Activated B cell treated with CpG ODN at 0.5 μM for 24 hours (primary cell): ENCODE results near the gene BTBD7. TPM values are rescaled to one million over a fixed set of nuclear protein-coding genes. Genes with fewer than 3 reads are reported as not detected.
"Not testable (repeated sequence)": the region's sequence is repeated elsewhere in the genome, so short reads cannot be mapped to it uniquely, and the experiment has no call there.

ENCODE experiments used
- ATAC-seq: fragments of 200-7000 bp; cut with Tn5 transposase; one replicate; pipeline ENCODE4 v1.10.0; 2021; ENCODE audit warnings: low read depth, mild to moderate bottlenecking, moderate library complexity
- CTCF ChIA-PET: fragments of 350-600 bp; sonication (Branson Sonifier 250); formaldehyde crosslinking; loops from one replicate; lab custom pipeline; 2021; ENCODE audit warnings: antibody characterized with exemption; lab: Charles Lee
- POLR2A ChIA-PET: fragments of 350-600 bp; sonication (Branson Sonifier 250); formaldehyde crosslinking; loops from one replicate; lab custom pipeline; 2021; ENCODE audit warnings: antibody characterized with exemption; lab: Charles Lee
- DNase-seq: peaks from one replicate; pipeline ENCODE4 v3.0.0; 2022
- H3K27ac Mint-ChIP-seq: one replicate; pipeline ENCODE4 v1.8.0; 2020; ENCODE audit warnings: mixed read lengths
- H3K27me3 Mint-ChIP-seq: one replicate; pipeline ENCODE4 v1.8.0; 2021; ENCODE audit warnings: mixed read lengths
- H3K36me3 Mint-ChIP-seq: one replicate; pipeline ENCODE4 v1.8.0; 2021; ENCODE audit warnings: low read depth, mixed read lengths
- H3K4me1 Mint-ChIP-seq: one replicate; pipeline ENCODE4 v1.8.0; 2021; ENCODE audit warnings: mixed read lengths
- H3K4me3 Mint-ChIP-seq: one replicate; pipeline ENCODE4 v1.8.0; 2020; ENCODE audit warnings: mild to moderate bottlenecking, mixed read lengths
- H3K9me3 Mint-ChIP-seq: one replicate; pipeline ENCODE4 v1.8.0; 2020; ENCODE audit warnings: mixed read lengths
- intact Hi-C: fragments of 100-400 bp; cut with micrococcal nuclease; formaldehyde crosslinking; loops from one replicate; pipeline ENCODE4 v1.15.1; 2024
- total RNA-seq: library from RNA; stranded (reverse); gene quantifications from 2 replicates; pipeline ENCODE4 v1.2.3, GENCODE V29; 2022
- TF ChIP-seq, protein P1 (sequence below): fragments of 200-600 bp; IDR thresholded peaks from one replicate; pipeline ENCODE4 v1.8.0; 2022; ENCODE audit warnings: antibody characterized with exemption, mild to moderate bottlenecking

BTBD7 gene
- total RNA-seq, 1 donor from 2014 or later: 41.2 TPM

DNA sequence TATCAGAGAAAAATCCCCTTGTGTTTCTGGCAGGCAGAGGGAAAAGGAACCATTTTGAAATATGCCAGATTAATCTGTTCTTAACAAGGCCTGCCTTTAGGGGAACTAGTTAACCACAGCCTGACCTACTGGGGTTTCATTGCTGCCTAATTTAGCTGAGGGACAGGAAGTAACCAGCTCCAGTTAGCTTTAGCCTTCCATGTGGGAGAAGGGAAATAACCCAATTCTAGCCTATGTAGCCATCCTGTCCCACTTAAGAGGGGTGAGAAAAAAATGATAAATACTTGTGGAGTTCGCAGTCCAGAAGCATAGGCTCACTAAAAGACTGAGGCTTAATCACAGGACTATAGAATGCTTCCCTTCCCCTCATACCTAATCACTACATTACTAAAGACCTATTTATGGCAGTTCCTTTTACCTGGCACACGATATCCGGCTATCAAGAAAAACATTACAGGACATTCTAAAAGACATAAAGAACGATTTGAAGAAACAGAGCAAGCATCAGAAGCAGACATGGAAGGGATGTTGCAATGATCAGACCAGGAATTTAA lies 37.0 kb upstream of the BTBD7 start:
- CTCF ChIA-PET: interaction anchor here (1.0 to 1.2 kb wide), 2 partner anchors 12 to 13 kb away, joined by 3 read pairs; no protein-coding TSS in a partner anchor
- peak overlapping the region; percentile 52 for H3K4me3 Mint-ChIP-seq
- intact Hi-C loops: no loop called here
- H3K4me1 Mint-ChIP-seq: peaks cover 49% of the 10 kb centered on the region
- H3K27ac Mint-ChIP-seq: peak overlapping the region; percentile 82
- peaks cover 21% of the 10 kb centered on the region for H3K9me3 Mint-ChIP-seq
- no peaks in the 10 kb centered on the region for H3K27me3 Mint-ChIP-seq
- peaks cover 8% of the 10 kb centered on the region for H3K36me3 Mint-ChIP-seq
- DNase-seq: no peak
- ATAC-seq: peak; percentile 91
- POLR2A ChIA-PET: interaction anchor here (0.6 to 1.5 kb wide), 3 partner anchors 10 to 104 kb away, joined by 3 to 9 read pairs (median 3); partner anchors contain the start of gene BTBD7
- TF ChIP-seq, protein P1, sequence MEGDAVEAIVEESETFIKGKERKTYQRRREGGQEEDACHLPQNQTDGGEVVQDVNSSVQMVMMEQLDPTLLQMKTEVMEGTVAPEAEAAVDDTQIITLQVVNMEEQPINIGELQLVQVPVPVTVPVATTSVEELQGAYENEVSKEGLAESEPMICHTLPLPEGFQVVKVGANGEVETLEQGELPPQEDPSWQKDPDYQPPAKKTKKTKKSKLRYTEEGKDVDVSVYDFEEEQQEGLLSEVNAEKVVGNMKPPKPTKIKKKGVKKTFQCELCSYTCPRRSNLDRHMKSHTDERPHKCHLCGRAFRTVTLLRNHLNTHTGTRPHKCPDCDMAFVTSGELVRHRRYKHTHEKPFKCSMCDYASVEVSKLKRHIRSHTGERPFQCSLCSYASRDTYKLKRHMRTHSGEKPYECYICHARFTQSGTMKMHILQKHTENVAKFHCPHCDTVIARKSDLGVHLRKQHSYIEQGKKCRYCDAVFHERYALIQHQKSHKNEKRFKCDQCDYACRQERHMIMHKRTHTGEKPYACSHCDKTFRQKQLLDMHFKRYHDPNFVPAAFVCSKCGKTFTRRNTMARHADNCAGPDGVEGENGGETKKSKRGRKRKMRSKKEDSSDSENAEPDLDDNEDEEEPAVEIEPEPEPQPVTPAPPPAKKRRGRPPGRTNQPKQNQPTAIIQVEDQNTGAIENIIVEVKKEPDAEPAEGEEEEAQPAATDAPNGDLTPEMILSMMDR: no peak

DNA sequence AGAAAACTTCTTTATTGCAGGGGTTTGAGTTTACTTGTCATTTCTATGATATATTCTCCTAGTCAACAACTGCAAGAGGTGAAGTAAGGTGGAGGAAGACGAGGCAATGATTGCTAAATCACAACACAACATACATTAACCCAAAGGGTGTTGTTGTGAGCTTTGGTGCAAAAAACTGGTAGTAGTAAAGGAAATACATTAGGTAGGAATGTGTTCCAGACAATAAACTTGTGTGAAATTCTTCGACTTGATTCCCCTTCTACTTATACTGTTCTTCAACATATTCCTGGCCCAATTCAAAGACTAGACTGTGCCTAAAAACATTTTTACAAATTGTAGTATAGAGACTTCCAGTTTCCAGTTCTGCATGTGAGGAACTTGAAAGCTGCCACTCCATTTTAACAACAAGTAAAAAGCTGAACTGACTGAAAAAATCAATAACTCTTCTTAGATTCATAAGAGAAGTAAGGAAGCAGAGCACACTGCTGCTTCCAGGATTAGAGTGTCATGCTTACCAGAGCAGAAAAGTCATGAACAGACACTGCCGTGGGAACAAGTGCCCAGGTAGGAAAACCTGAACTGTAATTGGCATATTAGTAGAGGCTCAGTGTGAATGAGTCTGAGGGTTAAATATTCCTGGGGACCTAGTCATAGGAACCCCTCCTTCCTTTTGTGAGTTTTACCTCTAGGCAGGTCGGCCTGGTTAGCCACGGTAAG lies 36.3 kb upstream of the BTBD7 start:
- POLR2A ChIA-PET: interaction anchor here (0.6 to 1.5 kb wide), 5 partner anchors 11 to 174 kb away, joined by 3 to 9 read pairs (median 3); partner anchors contain the start of gene BTBD7
- TF ChIP-seq, protein P1: no peak
- Mint-ChIP-seq H3K9me3 (peaks cover 21% of the 10 kb centered on the region), H3K27ac (peak overlapping the region; percentile 82), H3K36me3 (peaks cover 8% of the 10 kb centered on the region), H3K4me1 (peaks cover 46% of the 10 kb centered on the region), H3K27me3 (no peaks in the 10 kb centered on the region), H3K4me3 (peak overlapping the region; percentile 52)
- CTCF ChIA-PET: interaction anchor here (1.0 to 1.2 kb wide), 2 partner anchors 12 to 13 kb away, joined by 3 read pairs; no protein-coding TSS in a partner anchor
- no peak for ATAC-seq
- intact Hi-C loops: no loop called here
- DNase-seq: no peak

DNA sequence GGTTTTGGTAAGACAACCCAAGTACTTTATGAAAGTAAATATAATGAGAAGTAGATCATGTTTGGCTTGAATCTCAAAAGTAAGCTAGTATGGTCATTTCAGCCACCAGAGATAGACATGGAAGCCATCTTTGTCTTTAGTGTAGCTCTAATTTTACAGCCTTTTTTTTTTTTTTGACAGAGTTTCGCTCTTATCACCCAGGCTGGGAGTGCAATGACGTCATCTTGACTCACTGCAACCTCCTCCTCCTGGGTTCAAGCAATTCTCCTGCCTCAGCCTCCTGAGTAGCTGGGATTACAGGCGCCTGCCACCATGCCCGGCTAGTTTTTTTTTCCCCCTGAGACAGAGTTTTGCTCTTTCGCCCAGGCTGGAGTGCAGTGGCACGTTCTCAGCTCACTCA lies 22.0 kb upstream of the BTBD7 start:
- CTCF ChIA-PET, ATAC-seq, intact Hi-C loops, H3K36me3 Mint-ChIP-seq, H3K9me3 Mint-ChIP-seq, DNase-seq, H3K27ac Mint-ChIP-seq, H3K27me3 Mint-ChIP-seq, H3K4me3 Mint-ChIP-seq, H3K4me1 Mint-ChIP-seq: not testable (repeated sequence)
- POLR2A ChIA-PET: interaction anchor here (0.6 kb wide), 1 partner anchor 37 kb away, joined by 3 read pairs; no protein-coding TSS in a partner anchor

DNA sequence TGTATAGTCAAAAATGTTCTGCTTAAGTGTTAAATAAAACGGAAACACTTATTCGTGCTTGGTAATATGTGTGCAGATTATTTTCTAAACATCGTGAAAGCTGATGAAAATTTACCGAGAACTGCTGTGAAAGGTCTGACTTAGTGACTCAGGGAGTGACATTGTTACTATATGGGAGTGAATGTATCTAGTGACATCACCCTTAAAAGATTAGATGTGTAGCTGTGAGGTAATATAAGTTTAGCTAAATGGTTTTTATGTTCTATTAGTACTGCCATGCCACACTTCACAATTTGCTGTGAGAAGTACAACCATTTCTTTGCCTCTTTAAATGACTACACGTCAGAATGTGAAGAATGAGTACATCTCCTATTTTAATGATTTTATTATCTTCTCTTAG lies 15.5 kb upstream of the BTBD7 start:
- peaks cover 7% of the 10 kb centered on the region for H3K4me1 Mint-ChIP-seq
- ATAC-seq (no peak), DNase-seq (no peak)
- TF ChIP-seq, protein P1: no peak
- H3K36me3 Mint-ChIP-seq: no peaks in the 10 kb centered on the region
- H3K27ac Mint-ChIP-seq: no peak overlapping the region
- H3K4me3 Mint-ChIP-seq: no peak overlapping the region
- POLR2A ChIA-PET: no interaction called here
- CTCF ChIA-PET: no interaction called here
- no peaks in the 10 kb centered on the region for H3K27me3 Mint-ChIP-seq
- intact Hi-C loops: no loop called here
- H3K9me3 Mint-ChIP-seq: no peaks in the 10 kb centered on the region

DNA sequence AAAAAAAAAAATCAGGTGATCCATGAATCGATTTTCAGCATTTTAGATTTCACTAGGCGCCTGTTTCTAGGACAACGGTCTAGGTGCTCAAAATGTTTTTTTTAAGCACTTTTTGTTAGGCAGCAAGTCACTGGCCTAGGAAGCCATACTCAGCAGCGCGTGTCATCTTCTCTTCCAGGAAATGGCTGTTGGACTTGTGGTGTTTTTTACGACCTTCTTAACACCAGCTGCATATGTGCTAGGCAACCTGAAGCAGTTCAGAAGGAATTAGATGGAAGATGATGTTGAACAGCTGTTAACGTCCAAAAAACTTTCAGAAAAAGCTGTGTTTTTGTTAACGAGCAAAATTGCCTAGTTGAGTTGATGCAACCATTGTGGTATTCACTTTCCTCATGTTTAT lies 15.0 kb upstream of the BTBD7 start:
- ChIA-PET POLR2A (no interaction called here), CTCF (no interaction called here)
- no peaks in the 10 kb centered on the region for H3K27me3 Mint-ChIP-seq
- H3K4me1 Mint-ChIP-seq: peaks cover 7% of the 10 kb centered on the region
- TF ChIP-seq, protein P1: no peak
- no peak overlapping the region for H3K27ac Mint-ChIP-seq
- no peaks in the 10 kb centered on the region for H3K36me3 Mint-ChIP-seq
- ATAC-seq: no peak
- H3K9me3 Mint-ChIP-seq: peaks cover under 1% of the 10 kb centered on the region
- intact Hi-C loops: no loop called here
- no peak for DNase-seq
- no peak overlapping the region for H3K4me3 Mint-ChIP-seq
